ENCODE results near the gene NRCAM.
"Not testable (repeated sequence)": the region's sequence is repeated elsewhere in the genome, so short reads cannot be mapped to it uniquely, and the experiment has no call there.

NRCAM gene

GRCh38 chr7:108301387-108301786 is 154.8 kb downstream of the NRCAM start:
- no peak for DNase-seq

- no peak for DNase-seq
These were observed 156.8 kb downstream of the NRCAM start for GRCh38 chr7:108299251-108299973.

- DNase-seq: no peak
These were observed 159.3 kb downstream of the NRCAM start for GRCh38 chr7:108296911-108297310.

- DNase-seq: peak; percentile 16
These were observed 161.6 kb downstream of the NRCAM start for GRCh38 chr7:108294595-108294994.

- DNase-seq: no peak
These were observed 163.1 kb downstream of the NRCAM start for GRCh38 chr7:108293149-108293612.

GRCh38 chr7:108292541-108292940 is 163.7 kb downstream of the NRCAM start:
- DNase-seq: no peak

- no peak for DNase-seq
These were observed 164.3 kb downstream of the NRCAM start for GRCh38 chr7:108291791-108292440.

GRCh38 chr7:108291152-108291508 is 165.1 kb downstream of the NRCAM start:
- DNase-seq: no peak

- no peak for DNase-seq
These were observed 165.6 kb downstream of the NRCAM start for GRCh38 chr7:108290459-108291151.

GRCh38 chr7:108289852-108290251 is 166.4 kb downstream of the NRCAM start:
- no peak for DNase-seq

GRCh38 chr7:108287857-108288256 is 168.4 kb downstream of the NRCAM start:
- DNase-seq: no peak

GRCh38 chr7:108286290-108286904 is 169.8 kb downstream of the NRCAM start:
- DNase-seq: peak; percentile 63

GRCh38 chr7:108285778-108286177 is 170.5 kb downstream of the NRCAM start:
- no peak for DNase-seq

- DNase-seq: no peak
These were observed 171.2 kb downstream of the NRCAM start for GRCh38 chr7:108285003-108285368.

- no peak for DNase-seq
These were observed 171.8 kb downstream of the NRCAM start for GRCh38 chr7:108284349-108285002.

- DNase-seq: no peak
These were observed 173.0 kb downstream of the NRCAM start for GRCh38 chr7:108283252-108283651.

- DNase-seq: peak; percentile 31
These were observed 173.7 kb downstream of the NRCAM start for GRCh38 chr7:108282427-108282996.

- peak; percentile 51 for DNase-seq
These were observed 176.1 kb downstream of the NRCAM start for GRCh38 chr7:108280136-108280535.

- DNase-seq: no peak
These were observed 177.5 kb downstream of the NRCAM start for GRCh38 chr7:108278776-108279175.

GRCh38 chr7:108278281-108278680 is 178.0 kb downstream of the NRCAM start:
- no peak for DNase-seq

GRCh38 chr7:108274447-108274846 is 181.8 kb downstream of the NRCAM start:
- not testable (repeated sequence) for DNase-seq

- DNase-seq: not testable (repeated sequence)
These were observed 183.3 kb downstream of the NRCAM start for GRCh38 chr7:108272891-108273290.
